ENCODE data around the gene GATAD2B.

GRCh38 chr1:153841463-153841994 is 81.2 kb downstream of the GATAD2B start:
- no peak for TF ChIP-seq CTCF (IDR thresholded peaks at IDR 0.05; ENCODE audit: extremely low read depth in 1 of 2, insufficient read depth in 1 of 2, low read depth in 1 of 2, low read length in 2 of 2)
- TF ChIP-seq MYC (IDR thresholded peaks at IDR 0.05; ENCODE audit: low read depth, low read length): no peak
- no peak for TF ChIP-seq POLR2A (IDR thresholded peaks at IDR 0.05; ENCODE audit: low read depth, low read length)
- TF ChIP-seq MAX (IDR thresholded peaks at IDR 0.05; ENCODE audit: insufficient read depth, insufficient read length): no peak
- no peak for TF ChIP-seq POLR2AphosphoS5 (IDR thresholded peaks at IDR 0.05; ENCODE audit: insufficient read depth, low read depth, low read length)

Measured in endothelial cell of umbilical vein (primary cell).